ENCODE results near the gene RBBP5. TPM values are rescaled to one million over a fixed set of nuclear protein-coding genes. Genes with fewer than 3 reads are reported as not detected.

RBBP5 gene
- total and polyA plus RNA-seq, 2 experiments from 2014 or later = 14.1 to 26.5 TPM

DNA sequence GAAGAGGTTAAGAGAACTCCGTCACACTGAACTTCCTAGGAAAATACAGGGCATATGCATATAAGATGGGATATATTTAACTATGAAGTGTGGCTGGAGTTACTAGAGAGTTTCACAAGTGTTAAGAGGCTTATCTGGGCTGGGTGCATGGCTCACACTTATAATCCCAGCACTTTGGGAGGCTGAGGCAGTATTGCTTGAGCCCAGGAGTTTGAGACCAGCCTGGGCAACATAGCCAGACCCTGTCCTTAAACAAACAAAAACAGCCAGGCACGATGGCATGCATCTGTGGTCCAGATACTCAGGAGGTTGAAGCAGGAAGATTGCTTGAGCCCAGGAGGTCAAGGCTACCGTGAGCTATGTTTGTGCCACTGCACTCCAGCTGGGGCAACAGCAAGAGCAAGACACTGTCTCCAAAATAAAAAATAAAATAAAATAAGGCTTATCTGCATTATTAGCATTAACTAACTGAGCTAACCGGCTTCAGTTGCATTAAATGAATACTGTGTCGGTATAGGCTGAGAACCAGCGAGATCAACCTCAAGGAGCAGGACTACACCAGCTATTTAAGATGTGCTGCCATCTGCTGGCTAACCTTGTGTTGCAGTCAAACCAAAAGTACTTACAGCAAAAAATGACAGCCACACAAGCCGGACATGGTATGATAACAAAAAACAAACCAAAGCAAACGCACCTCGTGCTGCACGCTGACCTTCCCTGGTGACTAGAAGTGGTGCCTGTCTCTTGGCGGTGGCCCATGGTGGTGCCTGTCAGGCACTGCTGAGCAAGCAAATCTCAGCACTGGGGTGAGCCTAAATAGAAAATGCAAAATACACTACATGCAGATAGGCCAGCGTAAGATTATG, 19.7 kb upstream of the RBBP5 start:
- no peak overlapping the region for H3K27ac ChIP-seq (ENCODE audit: low read depth)
- no peaks in the 10 kb centered on the region; the same call in 1 of the 2 replicates for H3K36me3 ChIP-seq (ENCODE audit: insufficient read depth)
- H3K4me1 Mint-ChIP-seq = peaks cover 21% of the 10 kb centered on the region; the same call in 2 of the 3 replicates
- no peak overlapping the region for H3K4me3 Mint-ChIP-seq
- TF ChIP-seq, protein P1, sequence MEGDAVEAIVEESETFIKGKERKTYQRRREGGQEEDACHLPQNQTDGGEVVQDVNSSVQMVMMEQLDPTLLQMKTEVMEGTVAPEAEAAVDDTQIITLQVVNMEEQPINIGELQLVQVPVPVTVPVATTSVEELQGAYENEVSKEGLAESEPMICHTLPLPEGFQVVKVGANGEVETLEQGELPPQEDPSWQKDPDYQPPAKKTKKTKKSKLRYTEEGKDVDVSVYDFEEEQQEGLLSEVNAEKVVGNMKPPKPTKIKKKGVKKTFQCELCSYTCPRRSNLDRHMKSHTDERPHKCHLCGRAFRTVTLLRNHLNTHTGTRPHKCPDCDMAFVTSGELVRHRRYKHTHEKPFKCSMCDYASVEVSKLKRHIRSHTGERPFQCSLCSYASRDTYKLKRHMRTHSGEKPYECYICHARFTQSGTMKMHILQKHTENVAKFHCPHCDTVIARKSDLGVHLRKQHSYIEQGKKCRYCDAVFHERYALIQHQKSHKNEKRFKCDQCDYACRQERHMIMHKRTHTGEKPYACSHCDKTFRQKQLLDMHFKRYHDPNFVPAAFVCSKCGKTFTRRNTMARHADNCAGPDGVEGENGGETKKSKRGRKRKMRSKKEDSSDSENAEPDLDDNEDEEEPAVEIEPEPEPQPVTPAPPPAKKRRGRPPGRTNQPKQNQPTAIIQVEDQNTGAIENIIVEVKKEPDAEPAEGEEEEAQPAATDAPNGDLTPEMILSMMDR (conservative IDR thresholded peaks at IDR 0.05; ENCODE audit: low read depth in 2 of 2) = peak; percentile 82 to 83
- TF ChIP-seq POLR2AphosphoS5 (IDR thresholded peaks at IDR 0.05; ENCODE audit: low read depth) = no peak
- H3F3A ChIP-seq (replicated peaks; ENCODE audit: low read depth) = peaks cover 5% of the 10 kb centered on the region
- peak; percentile 93 for DNase-seq (ENCODE audit: low spot score)
- H2AFZ ChIP-seq = no peak overlapping the region
- no peak overlapping the region for H3K4me3 ChIP-seq
- no peaks in the 10 kb centered on the region for H3K79me2 ChIP-seq (replicated peaks; ENCODE audit: insufficient read depth)
- H3K9me3 Mint-ChIP-seq = peaks cover 24% of the 10 kb centered on the region
- H3K4me1 ChIP-seq (ENCODE audit: insufficient read depth) = peaks cover 6% of the 10 kb centered on the region
- peaks cover 3% of the 10 kb centered on the region for H3K27me3 Mint-ChIP-seq (ENCODE audit: insufficient read depth, low read depth, poor library complexity)
- H3K27ac Mint-ChIP-seq = no peak overlapping the region
- H4K20me1 ChIP-seq (replicated peaks; ENCODE audit: insufficient read depth) = no peaks in the 10 kb centered on the region
- H3K9me2 ChIP-seq (ENCODE audit: insufficient read depth) = no peaks in the 10 kb centered on the region
- no peak overlapping the region for H3K4me2 ChIP-seq
- H3K27me3 ChIP-seq (ENCODE audit: insufficient read depth) = no peaks in the 10 kb centered on the region
- ATAC-seq = peak; percentile 87
- peaks cover 21% of the 10 kb centered on the region for H3K36me3 Mint-ChIP-seq (ENCODE audit: low read depth)

DNA sequence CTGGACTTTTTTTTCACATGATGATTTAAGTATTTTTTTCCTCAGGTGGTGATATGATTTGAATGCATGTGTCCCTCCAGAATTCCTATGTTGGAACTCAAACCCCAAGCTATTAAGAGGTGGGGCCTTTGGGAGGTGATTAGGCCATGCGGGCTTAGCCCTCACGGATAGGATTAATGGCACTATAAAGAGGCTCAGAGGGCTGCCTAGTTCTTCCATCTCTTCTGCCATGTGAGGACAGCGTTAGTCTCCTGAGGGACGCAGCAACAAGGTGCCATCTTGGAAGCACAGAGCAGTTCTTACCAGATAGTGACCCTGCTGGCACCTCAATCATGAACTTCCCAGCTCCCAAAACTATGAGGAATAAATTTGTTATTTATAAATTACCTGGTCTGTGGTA, 18.3 kb upstream of the RBBP5 start:
- Histone ChIP-seq H3K4me3 (no peak overlapping the region), H3K9me2 (ENCODE audit: insufficient read depth) (no peaks in the 10 kb centered on the region), H3K27ac (ENCODE audit: low read depth) (no peak overlapping the region), H3K27me3 (ENCODE audit: insufficient read depth) (no peaks in the 10 kb centered on the region), H3F3A (replicated peaks; ENCODE audit: low read depth) (peaks cover 5% of the 10 kb centered on the region), H3K4me2 (no peak overlapping the region), H3K36me3 (ENCODE audit: insufficient read depth) (no peaks in the 10 kb centered on the region; the same call in 1 of the 2 replicates), H2AFZ (no peak overlapping the region), H3K4me1 (ENCODE audit: insufficient read depth) (peaks cover 6% of the 10 kb centered on the region), H4K20me1 (replicated peaks; ENCODE audit: insufficient read depth) (no peaks in the 10 kb centered on the region), H3K79me2 (replicated peaks; ENCODE audit: insufficient read depth) (no peaks in the 10 kb centered on the region)
- ATAC-seq (no peak), DNase-seq (ENCODE audit: low spot score) (no peak)
- TF ChIP-seq, protein P2, sequence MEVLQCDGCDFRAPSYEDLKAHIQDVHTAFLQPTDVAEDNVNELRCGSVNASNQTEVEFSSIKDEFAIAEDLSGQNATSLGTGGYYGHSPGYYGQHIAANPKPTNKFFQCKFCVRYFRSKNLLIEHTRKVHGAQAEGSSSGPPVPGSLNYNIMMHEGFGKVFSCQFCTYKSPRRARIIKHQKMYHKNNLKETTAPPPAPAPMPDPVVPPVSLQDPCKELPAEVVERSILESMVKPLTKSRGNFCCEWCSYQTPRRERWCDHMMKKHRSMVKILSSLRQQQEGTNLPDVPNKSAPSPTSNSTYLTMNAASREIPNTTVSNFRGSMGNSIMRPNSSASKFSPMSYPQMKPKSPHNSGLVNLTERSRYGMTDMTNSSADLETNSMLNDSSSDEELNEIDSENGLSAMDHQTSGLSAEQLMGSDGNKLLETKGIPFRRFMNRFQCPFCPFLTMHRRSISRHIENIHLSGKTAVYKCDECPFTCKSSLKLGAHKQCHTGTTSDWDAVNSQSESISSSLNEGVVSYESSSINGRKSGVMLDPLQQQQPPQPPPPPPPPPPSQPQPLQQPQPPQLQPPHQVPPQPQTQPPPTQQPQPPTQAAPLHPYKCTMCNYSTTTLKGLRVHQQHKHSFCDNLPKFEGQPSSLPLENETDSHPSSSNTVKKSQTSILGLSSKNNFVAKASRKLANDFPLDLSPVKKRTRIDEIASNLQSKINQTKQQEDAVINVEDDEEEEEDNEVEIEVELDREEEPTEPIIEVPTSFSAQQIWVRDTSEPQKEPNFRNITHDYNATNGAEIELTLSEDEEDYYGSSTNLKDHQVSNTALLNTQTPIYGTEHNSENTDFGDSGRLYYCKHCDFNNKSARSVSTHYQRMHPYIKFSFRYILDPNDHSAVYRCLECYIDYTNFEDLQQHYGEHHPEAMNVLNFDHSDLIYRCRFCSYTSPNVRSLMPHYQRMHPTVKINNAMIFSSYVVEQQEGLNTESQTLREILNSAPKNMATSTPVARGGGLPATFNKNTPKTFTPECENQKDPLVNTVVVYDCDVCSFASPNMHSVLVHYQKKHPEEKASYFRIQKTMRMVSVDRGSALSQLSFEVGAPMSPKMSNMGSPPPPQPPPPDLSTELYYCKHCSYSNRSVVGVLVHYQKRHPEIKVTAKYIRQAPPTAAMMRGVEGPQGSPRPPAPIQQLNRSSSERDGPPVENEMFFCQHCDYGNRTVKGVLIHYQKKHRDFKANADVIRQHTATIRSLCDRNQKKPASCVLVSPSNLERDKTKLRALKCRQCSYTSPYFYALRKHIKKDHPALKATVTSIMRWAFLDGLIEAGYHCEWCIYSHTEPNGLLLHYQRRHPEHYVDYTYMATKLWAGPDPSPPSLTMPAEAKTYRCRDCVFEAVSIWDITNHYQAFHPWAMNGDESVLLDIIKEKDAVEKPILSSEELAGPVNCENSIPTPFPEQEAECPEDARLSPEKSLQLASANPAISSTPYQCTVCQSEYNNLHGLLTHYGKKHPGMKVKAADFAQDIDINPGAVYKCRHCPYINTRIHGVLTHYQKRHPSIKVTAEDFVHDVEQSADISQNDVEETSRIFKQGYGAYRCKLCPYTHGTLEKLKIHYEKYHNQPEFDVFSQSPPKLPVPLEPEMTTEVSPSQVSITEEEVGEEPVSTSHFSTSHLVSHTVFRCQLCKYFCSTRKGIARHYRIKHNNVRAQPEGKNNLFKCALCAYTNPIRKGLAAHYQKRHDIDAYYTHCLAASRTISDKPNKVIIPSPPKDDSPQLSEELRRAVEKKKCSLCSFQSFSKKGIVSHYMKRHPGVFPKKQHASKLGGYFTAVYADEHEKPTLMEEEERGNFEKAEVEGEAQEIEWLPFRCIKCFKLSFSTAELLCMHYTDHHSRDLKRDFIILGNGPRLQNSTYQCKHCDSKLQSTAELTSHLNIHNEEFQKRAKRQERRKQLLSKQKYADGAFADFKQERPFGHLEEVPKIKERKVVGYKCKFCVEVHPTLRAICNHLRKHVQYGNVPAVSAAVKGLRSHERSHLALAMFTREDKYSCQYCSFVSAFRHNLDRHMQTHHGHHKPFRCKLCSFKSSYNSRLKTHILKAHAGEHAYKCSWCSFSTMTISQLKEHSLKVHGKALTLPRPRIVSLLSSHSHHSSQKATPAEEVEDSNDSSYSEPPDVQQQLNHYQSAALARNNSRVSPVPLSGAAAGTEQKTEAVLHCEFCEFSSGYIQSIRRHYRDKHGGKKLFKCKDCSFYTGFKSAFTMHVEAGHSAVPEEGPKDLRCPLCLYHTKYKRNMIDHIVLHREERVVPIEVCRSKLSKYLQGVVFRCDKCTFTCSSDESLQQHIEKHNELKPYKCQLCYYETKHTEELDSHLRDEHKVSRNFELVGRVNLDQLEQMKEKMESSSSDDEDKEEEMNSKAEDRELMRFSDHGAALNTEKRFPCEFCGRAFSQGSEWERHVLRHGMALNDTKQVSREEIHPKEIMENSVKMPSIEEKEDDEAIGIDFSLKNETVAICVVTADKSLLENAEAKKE (CRISPR knock-in tag; IDR thresholded peaks at IDR 0.05) = no peak
- TF ChIP-seq EZH2 (IDR thresholded peaks at IDR 0.05; ENCODE audit: low read depth, unreplicated experiment) (no peak), EZH2phosphoT487 (IDR thresholded peaks at IDR 0.05; ENCODE audit: unreplicated experiment) (no peak), JUNB (IDR thresholded peaks at IDR 0.05; ENCODE audit: unreplicated experiment) (no peak), ZNF331 (CRISPR knock-in tag; IDR thresholded peaks at IDR 0.05; ENCODE audit: low read depth) (no peak)
- TF ChIP-seq, protein P1 (conservative IDR thresholded peaks at IDR 0.05; ENCODE audit: low read depth in 2 of 2) = no peak
- Mint-ChIP-seq H3K9me3 (peaks cover 24% of the 10 kb centered on the region), H3K36me3 (ENCODE audit: low read depth) (peaks cover 21% of the 10 kb centered on the region), H3K27ac (no peak overlapping the region), H3K27me3 (ENCODE audit: insufficient read depth, low read depth, poor library complexity) (peaks cover 3% of the 10 kb centered on the region), H3K4me1 (peaks cover 20% of the 10 kb centered on the region; the same call in 2 of the 3 replicates), H3K4me3 (no peak overlapping the region)
